DMS 273 (cell line): ENCODE measurements around the gene MDC1.
"Not testable (repeated sequence)": the region's sequence is repeated elsewhere in the genome, so short reads cannot be mapped to it uniquely, and the experiment has no call there.

Experiments
- DNase-seq: peaks from one replicate; lab custom pipeline; 2025; ENCODE audit not compliant: unreplicated experiment; lab: John Stamatoyannopoulos, UW

MDC1 gene

GRCh38 chr6:30724906-30725667, 8.0 kb upstream of the MDC1 start:
- DNase-seq: peak; percentile 74

DNA sequence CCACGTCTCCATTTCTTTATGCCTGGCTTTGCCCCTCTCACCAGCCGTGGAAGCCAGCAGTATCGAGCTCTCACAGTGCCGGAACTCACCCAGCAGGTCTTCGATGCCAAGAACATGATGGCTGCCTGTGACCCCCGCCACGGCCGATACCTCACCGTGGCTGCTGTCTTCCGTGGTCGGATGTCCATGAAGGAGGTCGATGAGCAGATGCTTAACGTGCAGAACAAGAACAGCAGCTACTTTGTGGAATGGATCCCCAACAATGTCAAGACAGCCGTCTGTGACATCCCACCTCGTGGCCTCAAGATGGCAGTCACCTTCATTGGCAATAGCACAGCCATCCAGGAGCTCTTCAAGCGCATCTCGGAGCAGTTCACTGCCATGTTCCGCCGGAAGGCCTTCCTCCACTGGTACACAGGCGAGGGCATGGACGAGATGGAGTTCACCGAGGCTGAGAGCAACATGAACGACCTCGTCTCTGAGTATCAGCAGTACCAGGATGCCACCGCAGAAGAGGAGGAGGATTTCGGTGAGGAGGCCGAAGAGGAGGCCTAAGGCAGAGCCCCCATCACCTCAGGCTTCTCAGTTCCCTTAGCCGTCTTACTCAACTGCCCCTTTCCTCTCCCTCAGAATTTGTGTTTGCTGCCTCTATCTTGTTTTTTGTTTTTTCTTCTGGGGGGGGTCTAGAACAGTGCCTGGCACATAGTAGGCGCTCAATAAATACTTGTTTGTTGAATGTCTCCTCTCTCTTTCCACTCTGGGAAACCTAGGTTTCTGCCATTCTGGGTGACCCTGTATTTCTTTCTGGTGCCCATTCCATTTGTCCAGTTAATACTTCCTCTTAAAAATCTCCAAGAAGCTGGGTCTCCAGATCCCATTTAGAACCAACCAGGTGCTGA, 7.0 kb upstream of the MDC1 start:
- DNase-seq: not testable (repeated sequence)

DNA sequence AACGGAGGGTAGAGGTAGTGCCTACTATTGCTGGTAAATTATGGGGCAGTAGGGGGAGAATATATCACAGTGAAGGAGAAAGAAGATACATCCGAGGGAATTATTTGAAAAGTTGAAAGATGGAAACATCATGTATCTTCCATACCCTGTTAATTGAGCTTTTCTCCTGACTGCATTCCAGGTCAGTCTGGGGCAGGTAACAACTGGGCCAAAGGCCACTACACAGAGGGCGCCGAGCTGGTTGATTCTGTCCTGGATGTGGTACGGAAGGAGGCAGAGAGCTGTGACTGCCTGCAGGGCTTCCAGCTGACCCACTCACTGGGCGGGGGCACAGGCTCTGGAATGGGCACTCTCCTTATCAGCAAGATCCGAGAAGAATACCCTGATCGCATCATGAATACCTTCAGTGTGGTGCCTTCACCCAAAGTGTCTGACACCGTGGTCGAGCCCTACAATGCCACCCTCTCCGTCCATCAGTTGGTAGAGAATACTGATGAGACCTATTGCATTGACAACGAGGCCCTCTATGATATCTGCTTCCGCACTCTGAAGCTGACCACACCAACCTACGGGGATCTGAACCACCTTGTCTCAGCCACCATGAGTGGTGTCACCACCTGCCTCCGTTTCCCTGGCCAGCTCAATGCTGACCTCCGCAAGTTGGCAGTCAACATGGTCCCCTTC, 6.2 kb upstream of the MDC1 start:
- not testable (repeated sequence) for DNase-seq

GRCh38 chr6:30722280-30723112, 5.4 kb upstream of the MDC1 start:
- DNase-seq: peak; percentile 89

DNA sequence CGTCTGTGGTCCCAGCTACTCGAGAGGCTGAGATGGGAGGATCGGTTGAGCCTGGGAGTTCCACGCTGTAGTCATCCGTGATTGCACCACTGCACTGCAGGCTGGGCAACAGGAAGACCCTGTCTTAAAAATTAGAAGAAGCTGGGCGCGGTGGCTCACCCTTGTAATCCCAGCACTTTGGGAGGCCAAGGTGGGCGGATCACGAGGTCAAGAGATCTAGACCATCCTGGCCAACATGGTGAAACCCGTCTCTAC, 4.9 kb upstream of the MDC1 start:
- DNase-seq: not testable (repeated sequence)

DNA sequence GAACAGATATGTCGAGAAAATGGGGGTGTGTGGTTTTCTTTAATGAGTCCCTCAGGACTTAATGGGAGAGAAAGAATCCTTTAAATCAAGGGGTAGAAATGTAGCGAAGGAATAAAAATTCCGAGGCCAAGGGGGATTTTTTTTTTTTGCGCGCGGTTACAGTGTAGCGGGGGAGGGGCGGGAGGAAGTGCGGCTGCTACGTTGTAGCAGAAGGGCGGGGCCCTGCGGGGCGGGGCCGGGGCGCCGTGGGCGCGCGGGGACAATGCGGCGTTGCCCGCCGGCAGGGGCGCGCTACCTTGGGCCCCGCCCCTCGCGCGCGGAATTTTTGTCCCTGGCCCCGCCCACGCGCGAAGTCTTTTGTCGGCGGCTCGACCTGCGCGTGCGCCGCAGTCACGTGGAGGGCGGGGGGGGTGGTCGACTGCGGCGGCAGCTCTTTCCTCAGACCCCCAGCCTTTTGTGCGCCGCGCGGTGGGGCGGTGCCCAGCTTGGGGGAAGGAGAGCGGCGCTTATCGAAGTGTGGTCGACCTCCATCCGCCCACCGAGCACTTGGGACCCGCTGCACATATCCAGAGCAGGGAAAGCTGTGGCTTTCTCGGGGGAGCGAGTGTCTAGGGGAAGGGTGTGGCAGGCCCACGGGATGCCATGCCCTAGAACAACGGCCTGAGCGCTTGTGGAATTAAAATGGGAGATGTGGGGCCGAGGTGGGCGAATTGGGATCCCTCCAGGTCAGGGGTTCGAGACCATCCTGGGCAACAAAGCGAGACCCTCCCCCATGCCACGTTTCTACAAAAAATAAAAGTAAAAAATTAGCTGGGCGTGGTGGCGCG, 4.3 kb upstream of the MDC1 start:
- DNase-seq: peak; percentile 96

DNA sequence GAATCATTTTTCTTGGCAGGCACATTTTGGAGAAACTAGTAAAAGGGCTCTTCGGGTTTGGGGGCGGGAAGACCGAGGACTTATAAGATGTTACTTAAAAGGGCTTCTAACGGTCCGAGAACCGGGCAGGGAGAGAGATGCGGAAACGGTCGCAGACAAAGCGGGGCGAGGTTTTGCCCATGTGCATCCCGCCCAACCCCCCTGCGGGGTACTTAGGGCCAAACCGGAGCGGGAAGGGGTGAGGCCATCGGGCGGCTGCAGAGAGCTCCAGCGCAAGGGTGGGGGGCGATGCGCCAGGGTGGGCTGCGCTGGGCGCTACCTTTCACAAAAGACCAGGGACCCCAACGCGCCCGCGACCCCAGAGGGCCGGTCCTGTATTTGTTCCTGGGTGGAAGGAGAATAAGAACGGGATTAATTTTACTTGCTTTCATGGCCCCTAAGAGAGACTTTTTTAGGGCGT, 3.7 kb upstream of the MDC1 start:
- DNase-seq: peak; percentile 84

DNA sequence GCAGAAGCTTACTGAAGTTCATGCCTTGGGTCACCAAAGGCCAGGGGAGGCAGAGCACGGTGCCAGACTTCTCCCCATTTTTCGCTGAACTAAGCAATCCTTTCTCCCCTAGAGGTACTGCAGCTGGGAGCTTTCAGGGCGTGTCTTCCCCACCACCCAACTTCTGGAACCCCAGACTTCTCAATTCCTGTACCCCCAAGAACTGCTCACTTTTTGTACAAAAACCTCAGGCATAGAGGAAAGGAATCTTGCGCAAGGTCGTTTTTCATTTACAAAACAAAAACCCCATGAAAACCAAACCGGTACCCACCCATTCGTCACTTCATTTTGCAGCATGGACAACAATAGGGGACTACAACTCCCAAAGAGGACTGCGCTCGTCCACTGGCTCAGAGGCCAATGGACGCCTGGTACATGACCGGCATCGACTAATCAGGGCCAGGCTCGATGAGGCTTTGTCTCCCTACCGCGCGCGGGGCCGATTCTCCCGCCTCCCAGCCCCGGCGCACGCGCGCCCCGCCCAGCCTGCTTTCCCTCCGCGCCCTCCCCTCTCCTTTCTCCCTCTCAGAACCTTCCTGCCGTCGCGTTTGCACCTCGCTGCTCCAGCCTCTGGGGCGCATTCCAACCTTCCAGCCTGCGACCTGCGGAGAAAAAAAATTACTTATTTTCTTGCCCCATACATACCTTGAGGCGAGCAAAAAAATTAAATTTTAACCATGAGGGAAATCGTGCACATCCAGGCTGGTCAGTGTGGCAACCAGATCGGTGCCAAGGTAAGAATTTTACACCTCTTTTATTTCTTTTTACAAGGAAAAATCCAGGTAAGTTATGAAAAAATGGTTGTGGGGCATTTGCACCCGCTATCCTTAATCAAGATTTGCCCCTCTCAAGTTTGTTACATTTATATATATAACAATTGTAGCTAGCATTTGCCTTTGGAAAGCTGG, 3.0 kb upstream of the MDC1 start, which contains the start of gene TUBB:
TSS of gene TUBB (plus strand) at position 562 of the 947 bp plus-strand sequence. CDS start at position 717, 155 bp downstream.
- DNase-seq: peak; percentile 99

DNA sequence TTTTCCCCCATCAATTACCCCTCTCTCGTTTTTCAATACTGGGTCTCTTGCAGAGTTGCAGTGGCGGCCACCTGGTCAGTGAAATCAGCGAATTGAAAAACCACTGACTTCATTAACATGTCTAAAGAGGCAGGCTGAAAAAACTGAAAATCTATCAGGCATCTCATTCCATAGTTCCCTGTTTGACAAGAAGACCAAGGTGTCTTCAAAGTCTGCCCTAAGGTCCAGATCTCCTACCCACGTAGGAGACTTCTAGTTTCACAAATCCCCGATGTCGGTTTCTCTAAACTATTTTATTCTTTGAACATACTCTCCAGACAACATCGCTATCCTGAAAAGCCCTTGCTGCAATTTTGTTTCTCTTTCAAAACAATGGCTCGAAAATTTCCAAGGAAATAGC, 2.3 kb upstream of the MDC1 start:
- DNase-seq: peak; percentile 61

GRCh38 chr6:30717845-30718720, 1.0 kb upstream of the MDC1 start:
- DNase-seq: not testable (repeated sequence)

GRCh38 chr6:30716879-30717128, 277 bp downstream of the MDC1 start:
- DNase-seq: no peak

- DNase-seq: no peak
Measured at GRCh38 chr6:30714263-30714662, 2.8 kb downstream of the MDC1 start.

DNA sequence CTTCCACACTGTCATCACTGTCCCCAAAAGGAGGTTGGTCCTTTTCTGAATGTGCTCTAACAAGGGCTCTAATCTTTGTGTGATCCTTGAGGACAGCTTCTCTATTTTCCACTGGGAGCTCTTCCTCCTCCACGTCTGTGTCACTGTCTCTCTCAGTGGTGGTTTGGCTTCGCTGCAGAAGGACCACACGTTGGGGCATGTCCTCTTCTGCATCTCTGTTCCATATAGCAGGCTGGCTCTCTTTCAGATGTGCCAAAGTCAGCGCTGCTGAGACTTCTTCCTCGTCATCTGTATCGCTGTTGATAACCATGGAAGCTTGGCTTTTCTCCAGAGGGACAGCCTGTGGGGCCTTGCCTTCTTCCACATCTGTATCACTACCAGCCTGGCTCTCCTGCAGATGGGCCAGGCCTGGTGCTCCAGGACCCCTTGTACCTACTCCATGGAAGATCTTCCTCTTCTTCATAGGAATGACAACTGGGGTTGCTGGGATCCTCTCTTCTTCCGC, 4.6 kb downstream of the MDC1 start:
- DNase-seq: no peak

- no peak for DNase-seq
Measured at GRCh38 chr6:30711758-30712380, 5.2 kb downstream of the MDC1 start.

DNA sequence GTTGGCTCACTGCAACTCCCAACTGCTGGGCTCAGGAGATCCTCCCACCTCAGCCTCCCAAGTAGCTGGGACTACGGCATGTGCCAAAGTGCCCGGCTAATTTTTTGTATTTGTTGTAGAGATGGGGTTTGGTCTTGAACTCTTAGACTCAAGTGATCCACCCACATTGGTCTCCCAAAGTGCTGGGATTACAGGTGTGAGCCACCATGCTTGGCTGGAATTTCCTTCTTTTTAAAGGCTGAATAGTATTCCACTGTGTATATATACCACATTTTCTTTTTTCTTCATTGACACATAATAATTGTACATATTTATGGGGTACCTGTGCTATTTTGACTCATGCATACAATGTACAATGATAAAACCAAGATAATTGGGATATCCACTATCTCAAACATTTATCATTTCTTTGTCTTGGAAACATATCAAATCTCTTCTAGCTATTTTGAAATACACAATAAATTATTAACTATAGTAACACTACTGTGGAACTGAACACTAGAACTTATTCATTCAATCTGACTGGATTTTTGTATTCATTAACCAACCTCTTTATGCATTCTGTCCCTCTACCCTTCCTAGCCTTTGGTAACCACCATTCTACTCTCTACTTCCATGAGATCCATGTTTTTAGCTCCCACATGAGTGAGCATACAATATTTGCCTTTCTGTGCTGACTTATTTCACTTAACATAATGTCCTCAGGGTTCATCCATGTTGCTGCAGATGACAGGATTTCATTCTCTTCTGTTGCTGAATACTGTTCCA, 7.8 kb downstream of the MDC1 start:
- DNase-seq: no peak

DNA sequence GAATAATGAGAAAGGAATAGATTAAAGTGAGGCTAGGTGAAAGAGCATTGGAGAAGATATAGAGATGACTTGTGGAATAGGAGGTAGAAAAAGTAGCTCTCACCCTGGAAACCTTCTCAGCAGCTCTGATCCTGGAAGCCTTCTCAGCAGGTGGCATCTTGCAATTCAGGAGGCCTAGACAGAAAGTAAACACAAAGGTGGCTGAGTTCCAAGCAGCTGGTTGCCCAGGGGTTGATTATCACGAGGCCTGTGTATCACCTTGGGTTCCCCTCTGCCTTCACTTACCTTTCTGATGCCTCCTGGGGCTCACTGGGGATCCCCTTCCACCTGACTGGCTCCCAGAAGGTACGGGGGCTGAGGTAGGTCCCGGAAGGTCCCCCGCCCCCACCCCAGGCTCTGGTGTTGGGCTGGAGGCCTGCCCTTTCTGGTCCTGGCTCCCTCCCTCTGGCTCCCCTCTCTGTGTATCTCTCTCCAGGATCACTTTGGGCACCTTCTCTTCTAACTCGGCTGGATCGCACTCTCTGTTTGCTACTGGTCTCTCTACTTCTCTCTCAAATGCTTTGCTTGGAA, 9.7 kb downstream of the MDC1 start:
- DNase-seq: peak; percentile 51
